ENCODE measurements around the gene CXCR4. TPM values are rescaled to one million over a fixed set of nuclear protein-coding genes. Genes with fewer than 3 reads are reported as not detected.

Gene CXCR4
- total and polyA plus RNA-seq, 2 of the 4 experiments (the other 2 are of a cell fraction) = not detected

- Histone ChIP-seq H4K20me1 (ENCODE audit: insufficient read depth, low read length) (no peaks in the 10 kb centered on the region), H3K14ac (replicated peaks; ENCODE audit: low read depth, low read length) (no peak overlapping the region), H3K23ac (ENCODE audit: low read depth, low read length) (no peak overlapping the region), H3K27me3 (ENCODE audit: control insufficient read depth, insufficient read depth, low read length) (peaks cover 3% of the 10 kb centered on the region; the same call in 1 of the 2 replicates), H3K36me3 (ENCODE audit: control insufficient read depth, insufficient read depth, low read length) (no peaks in the 10 kb centered on the region), H4K8ac (ENCODE audit: low read depth in 2 of 2, low read length in 2 of 2) (no peak overlapping the region), H2AK5ac (ENCODE audit: low read depth, low read length) (no peak overlapping the region), H3K4me3 (ENCODE audit: insufficient read depth, low read depth, low read length) (no peak overlapping the region), H3K27ac (ENCODE audit: insufficient read depth, low read length) (no peak overlapping the region), H3K9me1 (ENCODE audit: insufficient read depth, low read length) (no peaks in the 10 kb centered on the region), H4K5ac (ENCODE audit: low read depth, low read length) (no peak overlapping the region), H3K9ac (ENCODE audit: low read depth, low read length) (no peak overlapping the region), H4K91ac (ENCODE audit: insufficient read depth, low read depth, low read length) (no peak overlapping the region), H2BK5ac (ENCODE audit: low read depth, low read length, poor library complexity, severe bottlenecking) (no peak overlapping the region), H3K18ac (ENCODE audit: low read depth, low read length) (no peak overlapping the region), H2AK9ac (replicated peaks; ENCODE audit: low read depth, low read length, poor library complexity) (no peak overlapping the region), H3K4me1 (ENCODE audit: control insufficient read depth, insufficient read depth, low read length) (no peaks in the 10 kb centered on the region), H2BK20ac (ENCODE audit: low read depth, low read length) (no peak overlapping the region), H2BK15ac (ENCODE audit: low read depth, low read length) (no peak overlapping the region), H2BK120ac (ENCODE audit: low read depth, low read length) (no peak overlapping the region), H3K79me1 (ENCODE audit: low read depth in 1 of 2, low read length in 2 of 2) (no peaks in the 10 kb centered on the region), H3K56ac (ENCODE audit: extremely low read depth, insufficient read depth, low read length) (no peak overlapping the region), H3K4ac (ENCODE audit: low read depth, low read length) (no peak overlapping the region), H3K9me3 (ENCODE audit: control insufficient read depth, insufficient read depth, low read length) (no peaks in the 10 kb centered on the region), H2AFZ (replicated peaks; ENCODE audit: low read length, poor library complexity) (no peak overlapping the region), H3K4me2 (ENCODE audit: low read depth, low read length) (no peak overlapping the region)
- WGBS, 2 experiments (ENCODE audit: extremely low coverage in 2 of 2, insufficient read length in 1 of 2) = 48% methylated on average over 2 of the region's 7 CpGs; no CpG with 5 or more reads in 1 of the 2 experiments
- in situ Hi-C loops (cut with MboI; ENCODE audit: low sequenced_read_pairs) (no loop called here), intact Hi-C loops (cut with micrococcal nuclease) (no loop called here), dilution Hi-C loops (cut with HindIII; ENCODE audit: low sequenced_read_pairs, unreplicated experiment) (no loop called here)
- TF ChIP-seq MAFK (IDR thresholded peaks at IDR 0.05; ENCODE audit: low read depth, low read length) = no peak
- no peak for TF ChIP-seq RCOR1 (IDR thresholded peaks at IDR 0.05; ENCODE audit: insufficient replicate concordance, low read length)
- TF ChIP-seq FOS (IDR thresholded peaks at IDR 0.05; ENCODE audit: low read depth, low read length) = no peak
- TF ChIP-seq USF2 (IDR thresholded peaks at IDR 0.05; ENCODE audit: low read depth, low read length) = no peak
- TF ChIP-seq BHLHE40 (IDR thresholded peaks at IDR 0.05; ENCODE audit: low read depth, low read length) = no peak
- TF ChIP-seq POLR2A (IDR thresholded peaks at IDR 0.05; ENCODE audit: low read depth, low read length) = no peak
- no peak for TF ChIP-seq CEBPB (IDR thresholded peaks at IDR 0.05; ENCODE audit: low read depth, low read length)
- TF ChIP-seq CTCF (conservative IDR thresholded peaks at IDR 0.05; ENCODE audit: low read depth, low read length) = no peak
- no peak for TF ChIP-seq NFE2L2 (IDR thresholded peaks at IDR 0.05; ENCODE audit: low read depth, low read length)
- no peak for TF ChIP-seq RFX5 (IDR thresholded peaks at IDR 0.05; ENCODE audit: low read depth, low read length)
- no peak for TF ChIP-seq RAD21 (IDR thresholded peaks at IDR 0.05; ENCODE audit: low read length)
- TF ChIP-seq CHD1 (IDR thresholded peaks at IDR 0.05; ENCODE audit: low read depth, low read length) = no peak
- TF ChIP-seq MXI1 (IDR thresholded peaks at IDR 0.05; ENCODE audit: borderline replicate concordance, low read depth, low read length) = no peak
- ATAC-seq (ENCODE audit: low read depth) = no peak
- CTCF ChIA-PET = interaction anchor here (0.7 kb wide), 1 partner anchor 17 kb away, joined by 4 read pairs; no protein-coding TSS in a partner anchor
- POLR2A ChIA-PET (ENCODE audit: unreplicated experiment) = no interaction called here
- no TSS peak for BruUV-seq (replicated peaks)
- no peak for DNase-seq
Observed at GRCh38 chr2:136106505-136106904, 11.4 kb downstream of the CXCR4 start.
